Neuronal stem cell (in vitro differentiated cells): ENCODE data around the gene STARD3NL.

ENCODE experiments used
- DNase-seq: peaks from one replicate; pipeline ENCODE4 v3.0.0-alpha.2; 2013; ENCODE audit warnings: low spot score
- H2AFZ ChIP-seq: one replicate; pipeline ENCODE4 v1.6.1; 2013; ENCODE audit warnings: mild to moderate bottlenecking, low read length, inconsistent platforms
- H2AK5ac ChIP-seq: 2 replicates; pipeline ENCODE4 v1.6.1; 2013; ENCODE audit warnings: low read depth, mild to moderate bottlenecking, inconsistent platforms, low read length, moderate library complexity, mixed read lengths
- H2BK120ac ChIP-seq: 2 replicates; pipeline ENCODE4 v1.6.1; 2013; ENCODE audit warnings: low read depth, mild to moderate bottlenecking, inconsistent platforms, low read length, moderate library complexity, mixed read lengths
- H2BK12ac ChIP-seq: one replicate; pipeline ENCODE4 v1.6.1; 2013; ENCODE audit warnings: low read length, inconsistent platforms
- H2BK15ac ChIP-seq: 2 replicates; pipeline ENCODE4 v1.6.1; 2013; ENCODE audit warnings: mild to moderate bottlenecking, low read length, inconsistent platforms, mixed read lengths
- H2BK5ac ChIP-seq: one replicate; pipeline ENCODE4 v1.6.1; 2013; ENCODE audit warnings: inconsistent platforms, mild to moderate bottlenecking, low read length, moderate library complexity
- H3K14ac ChIP-seq: one replicate; pipeline ENCODE4 v1.6.1; 2013; ENCODE audit warnings: low read length, inconsistent platforms
- H3K18ac ChIP-seq: 2 replicates; pipeline ENCODE4 v1.6.1; 2013; ENCODE audit warnings: low read length, inconsistent platforms
- H3K23ac ChIP-seq: 2 replicates; pipeline ENCODE4 v1.6.1; 2013; ENCODE audit warnings: low read depth, mild to moderate bottlenecking, mixed read lengths, low read length, inconsistent platforms; ENCODE audit not compliant: poor library complexity
- H3K27ac ChIP-seq: replicated peaks from 3 replicates; pipeline ENCODE4 v1.5.1; 2013; ENCODE audit warnings: low read length, inconsistent platforms
- H3K27me3 ChIP-seq, 3 experiments: 2 replicates each; pipeline ENCODE4 v1.6.1; 2013; ENCODE audit warnings: low read length in 3 of 3, mild to moderate bottlenecking in 2 of 3, inconsistent platforms in 1 of 3, low read depth in 1 of 3, mixed read lengths in 1 of 3, moderate library complexity in 1 of 3; ENCODE audit not compliant: control insufficient read depth in 3 of 3, insufficient read depth in 3 of 3
- H3K36me3 ChIP-seq, 2 donors: replicated peaks in 1 of 2; 2 replicates each; pipeline ENCODE4 v1.6.1; 2013; ENCODE audit warnings: low read length in 2 of 2; ENCODE audit not compliant: control insufficient read depth in 2 of 2, insufficient read depth in 2 of 2
- H3K4ac ChIP-seq: 2 replicates; pipeline ENCODE4 v1.6.1; 2013; ENCODE audit warnings: inconsistent platforms, mild to moderate bottlenecking, low read length, moderate library complexity
- H3K4me1 ChIP-seq, 2 donors: 1 replicate in 1 of 2; 2 replicates in 1 of 2; pipeline ENCODE4 v1.6.1; 2013; ENCODE audit warnings: low read length in 2 of 2, low read depth in 1 of 2; ENCODE audit not compliant: control insufficient read depth in 2 of 2, insufficient read depth in 1 of 2
- H3K4me2 ChIP-seq: one replicate; pipeline ENCODE4 v1.6.1; 2013; ENCODE audit warnings: mild to moderate bottlenecking, low read length, inconsistent platforms; ENCODE audit not compliant: insufficient read depth, poor library complexity, severe bottlenecking
- H3K4me3 ChIP-seq, 2 donors: 2 replicates each; pipeline ENCODE4 v1.5.1; 2013; ENCODE audit warnings: low read length in 2 of 2, mild to moderate bottlenecking in 2 of 2, inconsistent platforms in 1 of 2, moderate library complexity in 1 of 2
- H3K79me1 ChIP-seq: one replicate; pipeline ENCODE4 v1.6.1; 2013; ENCODE audit warnings: low read depth, mild to moderate bottlenecking, inconsistent platforms, low read length, moderate library complexity
- H3K9ac ChIP-seq: one replicate; pipeline ENCODE4 v1.6.1; 2013; ENCODE audit warnings: mild to moderate bottlenecking, low read depth, low read length, inconsistent platforms; ENCODE audit not compliant: poor library complexity
- H3K9me3 ChIP-seq, 2 donors: replicated peaks in 1 of 2; 2 replicates each; pipeline versions ENCODE3 to v1.6.1; 2013; ENCODE audit warnings: low read length in 2 of 2, mild to moderate bottlenecking in 2 of 2, inconsistent platforms in 1 of 2, low read depth in 1 of 2, mixed read lengths in 1 of 2, moderate library complexity in 1 of 2; ENCODE audit not compliant: control insufficient read depth in 2 of 2, insufficient read depth in 1 of 2
- H4K8ac ChIP-seq: one replicate; pipeline ENCODE4 v1.6.1; 2013; ENCODE audit warnings: low read depth, mild to moderate bottlenecking, inconsistent platforms, low read length, moderate library complexity
- H4K91ac ChIP-seq: one replicate; pipeline ENCODE4 v1.6.1; 2013; ENCODE audit warnings: low read length, low read depth, mild to moderate bottlenecking, inconsistent platforms; ENCODE audit not compliant: poor library complexity
- WGBS, 2 donors: extraction: QIAGEN DNeasy Blood & Tissue Kit; methylation state at CpG; one replicate each; pipeline ENCODE4 v1.1.7; 2013; ENCODE audit warnings: missing lambda C conversion rate in 2 of 2, mixed read lengths in 1 of 2; ENCODE audit not compliant: insufficient read length in 2 of 2, insufficient replicate concordance in 1 of 2; ENCODE audit errors: extremely low coverage in 2 of 2; 5-methylcytosine and 5-hydroxymethylcytosine counted together

STARD3NL gene

DNA sequence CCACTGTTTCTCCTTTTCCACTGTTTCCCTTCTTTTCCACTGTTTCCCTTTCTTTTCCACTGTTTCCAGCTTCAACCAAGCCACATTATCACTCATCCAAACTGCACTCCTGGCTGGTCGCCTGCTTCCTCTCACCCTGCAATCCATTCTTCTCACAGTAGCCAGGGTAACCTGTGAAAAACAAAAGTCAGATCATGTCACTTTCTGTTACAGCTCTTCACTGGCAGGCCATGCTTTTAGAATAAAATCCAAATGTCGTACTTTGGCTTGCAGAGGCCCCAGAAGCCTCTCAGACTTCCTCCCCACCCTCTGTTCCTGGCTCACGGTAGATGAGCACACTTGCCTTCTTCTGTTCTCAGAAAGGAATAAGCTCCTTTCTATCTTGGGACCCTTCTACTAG is 33.9 kb downstream of the STARD3NL start:
- Histone ChIP-seq H3K27ac (no peak overlapping the region), H2AK5ac (no peak overlapping the region), H2BK15ac (no peak overlapping the region), H2BK120ac (no peak overlapping the region), H3K18ac (no peak overlapping the region), H3K4me3 (no peak overlapping the region), H3K36me3 (peaks cover 15 to 96% of the 10 kb centered on the region in 2 donors), H3K9me3 (no peaks in the 10 kb centered on the region), H3K4ac (no peak overlapping the region), H3K4me2 (no peak overlapping the region), H2BK12ac (no peak overlapping the region), H3K14ac (no peak overlapping the region), H2BK5ac (no peak overlapping the region), H3K23ac (no peak overlapping the region), H3K4me1 (peaks cover 0 to 4% of the 10 kb centered on the region in 2 donors), H2AFZ (no peak overlapping the region), H3K79me1 (no peaks in the 10 kb centered on the region), H3K27me3 (no peaks in the 10 kb centered on the region), H4K8ac (no peak overlapping the region), H3K9ac (no peak overlapping the region), H4K91ac (no peak overlapping the region)
- DNase-seq, result no peak
- no CpG with 5 or more reads among the region's 3 CpGs for WGBS, 2 donors

DNA sequence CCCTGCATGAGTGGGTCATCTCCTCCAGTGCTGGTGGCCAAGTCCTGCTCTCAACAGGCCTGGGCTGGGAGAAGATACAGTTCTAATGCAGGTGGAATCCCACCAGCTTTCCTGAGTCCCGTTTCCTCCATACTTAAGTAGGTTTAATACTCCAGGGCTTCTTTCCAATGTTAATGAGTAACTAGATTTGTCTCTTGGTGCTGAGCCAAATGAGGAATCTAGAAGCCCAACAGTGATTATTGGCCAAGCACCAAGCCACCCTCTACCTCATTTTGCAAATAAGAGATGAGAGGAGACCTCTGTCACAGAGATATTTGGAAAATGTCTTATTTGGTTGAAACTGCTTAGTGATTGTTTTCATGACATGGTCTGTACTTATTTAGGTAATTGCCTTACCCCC is 37.1 kb downstream of the STARD3NL start:
- no peak overlapping the region for H3K4ac ChIP-seq
- H2BK5ac ChIP-seq, result no peak overlapping the region
- peaks cover 24 to 96% of the 10 kb centered on the region in 2 donors for H3K36me3 ChIP-seq
- H4K91ac ChIP-seq, result no peak overlapping the region
- H2BK15ac ChIP-seq, result no peak overlapping the region
- H3K4me3 ChIP-seq, result no peak overlapping the region
- no peak overlapping the region for H2AFZ ChIP-seq
- no peak overlapping the region for H2BK12ac ChIP-seq
- no peaks in the 10 kb centered on the region for H3K79me1 ChIP-seq
- DNase-seq, result no peak
- no peak overlapping the region for H3K4me2 ChIP-seq
- H3K9me3 ChIP-seq, result no peaks in the 10 kb centered on the region
- no peaks in the 10 kb centered on the region for H3K27me3 ChIP-seq
- H4K8ac ChIP-seq, result no peak overlapping the region
- H3K4me1 ChIP-seq, result peaks cover 0 to 4% of the 10 kb centered on the region in 2 donors
- no peak overlapping the region for H3K14ac ChIP-seq
- H2BK120ac ChIP-seq, result no peak overlapping the region
- H3K23ac ChIP-seq, result no peak overlapping the region
- no CpG with 5 or more reads among the region's 1 CpG for WGBS, 2 donors
- H3K18ac ChIP-seq, result no peak overlapping the region
- no peak overlapping the region for H3K9ac ChIP-seq
- no peak overlapping the region for H2AK5ac ChIP-seq
- no peak overlapping the region for H3K27ac ChIP-seq

DNA sequence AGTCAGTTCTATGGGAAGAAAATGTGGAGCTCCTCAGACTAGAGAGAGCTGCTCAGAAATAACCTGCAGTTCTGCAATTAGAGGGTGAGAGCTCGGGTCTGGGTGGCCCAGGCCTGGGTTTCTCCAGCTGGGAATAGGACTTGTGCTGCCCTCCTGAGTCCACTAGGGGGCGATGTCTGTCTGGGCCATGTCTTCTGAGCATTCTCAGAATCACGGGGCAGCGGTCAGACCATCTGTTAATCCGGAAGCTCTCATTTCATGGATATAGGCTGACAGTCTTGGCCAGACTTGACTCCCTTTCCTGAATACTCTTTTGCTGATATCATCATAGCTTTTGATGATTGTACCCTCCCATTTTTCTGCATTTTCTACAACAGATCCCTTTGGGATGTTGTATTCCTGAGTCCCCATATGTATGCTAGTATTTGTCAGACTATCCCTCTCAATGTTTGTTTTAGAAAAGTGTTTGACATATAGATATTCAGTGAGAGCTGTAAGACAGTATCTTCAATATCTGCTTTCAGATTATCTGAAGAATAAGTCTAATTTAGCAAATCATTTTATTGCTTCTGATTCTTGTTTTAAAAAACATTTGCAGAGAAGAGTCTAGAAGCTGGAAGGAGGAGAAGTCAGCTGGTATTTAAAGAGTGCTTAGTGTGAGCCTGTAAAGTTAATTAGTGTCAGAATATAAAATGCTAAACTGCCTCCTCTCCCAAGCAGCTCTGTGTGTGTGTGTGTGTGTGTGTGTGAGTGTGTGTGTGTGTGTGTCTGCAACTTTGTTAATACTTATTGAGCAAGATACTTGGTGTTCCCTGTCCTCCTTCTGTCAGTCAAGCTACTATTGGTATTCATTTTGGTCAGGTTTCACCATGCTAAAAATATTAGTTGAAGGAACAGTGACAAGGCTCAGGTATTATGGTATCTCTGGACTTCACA is 38.0 kb downstream of the STARD3NL start:
- Histone ChIP-seq H4K8ac (no peak overlapping the region), H2BK12ac (no peak overlapping the region), H2BK120ac (no peak overlapping the region), H3K18ac (no peak overlapping the region), H2BK15ac (no peak overlapping the region), H3K14ac (no peak overlapping the region), H2BK5ac (no peak overlapping the region), H3K4ac (no peak overlapping the region), H2AFZ (no peak overlapping the region), H3K4me2 (no peak overlapping the region), H3K4me3 (no peak overlapping the region), H3K23ac (no peak overlapping the region), H2AK5ac (no peak overlapping the region), H3K9me3 (no peaks in the 10 kb centered on the region), H3K27me3 (no peaks in the 10 kb centered on the region), H3K79me1 (no peaks in the 10 kb centered on the region), H3K27ac (no peak overlapping the region), H3K4me1 (peaks cover 0 to 4% of the 10 kb centered on the region in 2 donors), H3K9ac (no peak overlapping the region), H3K36me3 (peaks cover 25 to 96% of the 10 kb centered on the region in 2 donors), H4K91ac (no peak overlapping the region)
- peak; percentile 71 for DNase-seq
- no CpG with 5 or more reads among the region's 5 CpGs for whole genome bisulfite sequencing, 2 donors

DNA sequence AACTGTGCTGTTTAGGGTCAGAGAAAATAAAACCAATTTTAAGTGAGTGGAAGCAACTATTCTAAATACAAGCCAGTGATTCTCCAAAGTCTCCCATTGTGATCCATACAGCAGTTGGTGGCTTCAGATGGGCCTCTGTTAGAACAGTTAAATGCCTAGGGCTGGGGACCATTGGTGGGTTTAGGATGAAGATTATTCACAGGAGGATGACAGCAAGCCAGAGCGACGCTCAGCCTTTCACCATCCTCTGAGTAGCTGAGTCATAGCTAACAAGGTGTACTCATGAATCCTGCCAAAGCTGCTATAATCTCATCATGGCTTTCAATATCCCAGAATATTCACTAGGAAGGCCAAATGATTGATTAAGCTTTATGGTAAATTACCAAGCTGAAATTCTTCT is 39.6 kb downstream of the STARD3NL start:
- Histone ChIP-seq H2AFZ (no peak overlapping the region), H3K27me3 (no peaks in the 10 kb centered on the region), H3K4me2 (no peak overlapping the region), H2BK15ac (no peak overlapping the region), H3K4me3 (no peak overlapping the region), H2AK5ac (no peak overlapping the region), H3K9me3 (no peaks in the 10 kb centered on the region), H3K4me1 (no peaks in the 10 kb centered on the region), H4K91ac (no peak overlapping the region), H3K14ac (no peak overlapping the region), H2BK120ac (no peak overlapping the region), H4K8ac (no peak overlapping the region), H3K9ac (no peak overlapping the region), H2BK5ac (no peak overlapping the region), H2BK12ac (no peak overlapping the region), H3K27ac (no peak overlapping the region), H3K79me1 (no peaks in the 10 kb centered on the region), H3K23ac (no peak overlapping the region), H3K4ac (no peak overlapping the region), H3K18ac (no peak overlapping the region), H3K36me3 (peaks cover 23 to 100% of the 10 kb centered on the region in 2 donors)
- WGBS, 2 donors, result no CpG with 5 or more reads among the region's 2 CpGs
- DNase-seq, result no peak
